NCI-H2227 (cell line): ENCODE measurements around the gene PPFIBP2.

Source experiments
- DNase-seq: peaks from one replicate; lab custom pipeline; 2025; ENCODE audit not compliant: unreplicated experiment; lab: John Stamatoyannopoulos, UW

PPFIBP2 gene

GRCh38 chr11:7575841-7576725 lies 62.3 kb downstream of the PPFIBP2 start:
- DNase-seq, result no peak

- DNase-seq, result no peak
These were observed 63.0 kb downstream of the PPFIBP2 start for GRCh38 chr11:7576726-7577290.

GRCh38 chr11:7577291-7578190 lies 63.7 kb downstream of the PPFIBP2 start:
- no peak for DNase-seq

GRCh38 chr11:7578276-7578955 lies 64.6 kb downstream of the PPFIBP2 start:
- no peak for DNase-seq

- no peak for DNase-seq
These were observed 65.6 kb downstream of the PPFIBP2 start for GRCh38 chr11:7579361-7579791.

- DNase-seq, result no peak
These were observed 67.3 kb downstream of the PPFIBP2 start for GRCh38 chr11:7581021-7581590.

GRCh38 chr11:7582338-7582985 lies 68.7 kb downstream of the PPFIBP2 start:
- DNase-seq, result no peak

GRCh38 chr11:7583248-7583647 lies 69.4 kb downstream of the PPFIBP2 start:
- no peak for DNase-seq

- DNase-seq, result no peak
These were observed 71.1 kb downstream of the PPFIBP2 start for GRCh38 chr11:7584910-7585309.

GRCh38 chr11:7585816-7586215 lies 72.0 kb downstream of the PPFIBP2 start:
- DNase-seq, result no peak

GRCh38 chr11:7586376-7586775 lies 72.6 kb downstream of the PPFIBP2 start:
- no peak for DNase-seq

GRCh38 chr11:7587712-7588111 lies 73.9 kb downstream of the PPFIBP2 start:
- DNase-seq, result no peak

GRCh38 chr11:7589861-7590260 lies 76.1 kb downstream of the PPFIBP2 start:
- DNase-seq, result no peak

- no peak for DNase-seq
These were observed 76.7 kb downstream of the PPFIBP2 start for GRCh38 chr11:7590529-7590928.

GRCh38 chr11:7591107-7591894 lies 77.5 kb downstream of the PPFIBP2 start:
- no peak for DNase-seq

GRCh38 chr11:7591987-7592386 lies 78.2 kb downstream of the PPFIBP2 start:
- no peak for DNase-seq

- DNase-seq, result no peak
These were observed 78.9 kb downstream of the PPFIBP2 start for GRCh38 chr11:7592711-7593110.

- no peak for DNase-seq
These were observed 79.7 kb downstream of the PPFIBP2 start for GRCh38 chr11:7593481-7593880.
